ENCODE data around the gene TTC23L.
A peak's percentile ranks its signal among the peaks of the same experiment; 100 is the strongest.
"Not testable (repeated sequence)": the region's sequence is repeated elsewhere in the genome, so short reads cannot be mapped to it uniquely, and the experiment has no call there.

Gene TTC23L

GRCh38 chr5:34838785-34839714 is at the start of gene TTC23L:
Gene TTC23L, plus strand, starts transcription at chr5:34839164. Its CDS starts 1,508 bp downstream, at chr5:34840672.
- DNase-seq (ENCODE audit: low spot score) = peak; percentile 94

GRCh38 chr5:34789639-34790038 is 49.3 kb upstream of the TTC23L start:
- DNase-seq (ENCODE audit: low spot score) = no peak

- DNase-seq (ENCODE audit: low spot score) = no peak
Measured at GRCh38 chr5:34790069-34790468, 48.9 kb upstream of the TTC23L start.

- DNase-seq (ENCODE audit: low spot score) = no peak
Measured at GRCh38 chr5:34791761-34792244, 47.2 kb upstream of the TTC23L start.

- DNase-seq (ENCODE audit: low spot score) = no peak
Measured at GRCh38 chr5:34802834-34803563, 36.0 kb upstream of the TTC23L start.

- DNase-seq (ENCODE audit: low spot score) = no peak
Measured at GRCh38 chr5:34803974-34804732, 34.8 kb upstream of the TTC23L start.

- DNase-seq (ENCODE audit: low spot score) = no peak
Measured at GRCh38 chr5:34804913-34805312, 34.1 kb upstream of the TTC23L start.

GRCh38 chr5:34806532-34806931 is 32.4 kb upstream of the TTC23L start:
- DNase-seq (ENCODE audit: low spot score) = no peak

GRCh38 chr5:34811706-34812105 is 27.3 kb upstream of the TTC23L start:
- no peak for DNase-seq (ENCODE audit: low spot score)

- no peak for DNase-seq (ENCODE audit: low spot score)
Measured at GRCh38 chr5:34813509-34813908, 25.5 kb upstream of the TTC23L start.

GRCh38 chr5:34817558-34818351 is 21.2 kb upstream of the TTC23L start:
- DNase-seq (ENCODE audit: low spot score) = no peak

GRCh38 chr5:34818717-34819116 is 20.2 kb upstream of the TTC23L start:
- no peak for DNase-seq (ENCODE audit: low spot score)

- no peak for DNase-seq (ENCODE audit: low spot score)
Measured at GRCh38 chr5:34820593-34820992, 18.4 kb upstream of the TTC23L start.

GRCh38 chr5:34822956-34823715 is 15.8 kb upstream of the TTC23L start:
- DNase-seq (ENCODE audit: low spot score) = no peak

- DNase-seq (ENCODE audit: low spot score) = no peak
Measured at GRCh38 chr5:34826347-34826746, 12.6 kb upstream of the TTC23L start.

- DNase-seq (ENCODE audit: low spot score) = no peak
Measured at GRCh38 chr5:34827588-34828506, 11.1 kb upstream of the TTC23L start.

GRCh38 chr5:34830827-34831226 is 8.1 kb upstream of the TTC23L start:
- not testable (repeated sequence) for DNase-seq (ENCODE audit: low spot score)

GRCh38 chr5:34831303-34831702 is 7.7 kb upstream of the TTC23L start:
- no peak for DNase-seq (ENCODE audit: low spot score)

- no peak for DNase-seq (ENCODE audit: low spot score)
Measured at GRCh38 chr5:34832568-34832967, 6.4 kb upstream of the TTC23L start.

GRCh38 chr5:34833090-34833489 is 5.9 kb upstream of the TTC23L start:
- DNase-seq (ENCODE audit: low spot score) = no peak

All from HuH-7 (cell line).